Pancreas (tissue), 10 donors: ENCODE results near the gene RNF114. TPM values are rescaled to one million over a fixed set of nuclear protein-coding genes. Genes with fewer than 3 reads are reported as not detected.
A peak's percentile ranks its signal among the peaks of the same experiment; 100 is the strongest.

Experiments
- ATAC-seq, 4 donors: fragments of 200-7000 bp; cut with Tn5 transposase; one replicate each; pipeline versions ENCODE4 v1.8.0 to v1.9.1; 2020; ENCODE audit warnings: mild to moderate bottlenecking in 4 of 4, moderate library complexity in 4 of 4
- DNase-seq, 6 donors: peaks; one replicate each; pipeline ENCODE4 v3.0.0-alpha.2; 2020
- FAIRE-seq: peaks from 2 replicates; lab custom pipeline; 2012; peaks lifted over from hg19 to GRCh38; lab: Jason Lieb, UNC
- H3K27ac ChIP-seq, 4 donors: fragments of 200-600 bp; sonication (generic); 1 replicate in 3 of 4; 2 replicates in 1 of 4; pipeline versions ENCODE4 v1.5.0 to v1.8.0; 2020
- H3K27me3 ChIP-seq, 4 donors: fragments of 200-600 bp; one replicate each; pipeline ENCODE4 v1.8.0; 2021
- H3K36me3 ChIP-seq, 3 donors: fragments of 200-600 bp; sonication (generic) in 1 of 3; one replicate each; pipeline versions ENCODE4 v1.5.0 to v1.8.0; 2020 to 2021
- H3K4me1 ChIP-seq, 3 donors: fragments of 200-600 bp; one replicate each; pipeline ENCODE4 v1.8.0; 2021
- H3K4me3 ChIP-seq, 4 donors: fragments of 200-600 bp; sonication (generic) in 2 of 4; one replicate each; pipeline versions ENCODE4 v1.5.0 to v1.8.0; 2020 to 2021
- H3K9me3 ChIP-seq, 4 donors: fragments of 200-600 bp; one replicate each; pipeline ENCODE4 v1.8.0; 2021
- WGBS, 2 donors: extraction: QIAGEN DNeasy Blood & Tissue Kit; methylation state at CpG; one replicate each; pipeline ENCODE4 v1.1.7; 2013; 5-methylcytosine and 5-hydroxymethylcytosine counted together
- intact Hi-C, 3 donors: fragments of 100-400 bp; cut with DNase I; formaldehyde crosslinking; loops; one replicate each; pipeline versions ENCODE4 v1.11.1 to v1.14.2; 2022
- polyA plus RNA-seq, 2 donors: library from polyadenylated mRNA; stranded (reverse); fragments of 200-250 nt; gene quantifications; one replicate each; pipeline ENCODE4 v1.2.3, GENCODE V29; 2013
- total RNA-seq, 6 donors: library from RNA; stranded (reverse); fragmentation: NEBNext Ultra II Directional in 4 of 6; extraction: Animal tissue kit (Norgen Biotek cat#: 25700) in 4 of 6; gene quantifications; one replicate each; pipeline versions ENCODE4 v1.2.1 to v1.2.4, GENCODE V29; 2021 to 2023
- TF ChIP-seq, protein P1 (sequence below), 4 donors: fragments of 200-600 bp; sonication (generic) in 3 of 4; IDR thresholded peaks; one replicate each; pipeline versions ENCODE4 v1.5.0 to v1.8.0; 2021; ENCODE audit warnings: antibody characterized with exemption in 4 of 4
- donor health status: healthy with polysubstance abuse.
- donor health status: DM: no; HTN: no; CAD: no; lungs with moderate emphysema.
- donor health status: DM: no; HTN: no; CAD: no.
- donor health status: control.
- donor health status: control.
- donor health status: Bipolar disorder and iron deficiency.
- donor health status: DM: yes; HTN: yes; CAD: no.
- donor health status: DM: no; HTN: no; CAD: no.
- donor health status: DM: no; HTN: no; CAD: no.
- donor health status: DM: yes; HTN: yes; CAD: no.

RNF114 gene
- total and polyA plus RNA-seq, 8 donors = 33.3 to 61.9 (median 44.0) TPM

GRCh38 chr20:49907405-49908257 is 28.6 kb upstream of the RNF114 start:
- Histone ChIP-seq H3K36me3 (peaks cover 3 to 32% (median 32%) of the 10 kb centered on the region in 3 donors), H3K4me3 (no peak overlapping the region), H3K9me3 (no peaks in the 10 kb centered on the region), H3K4me1 (peaks cover 0 to 7% (median 4%) of the 10 kb centered on the region in 3 donors), H3K27me3 (no peaks in the 10 kb centered on the region), H3K27ac (no peak overlapping the region)
- 91 to 92% methylated on average over 19 of the region's 19 CpGs for WGBS, 2 donors
- TF ChIP-seq, protein P1, sequence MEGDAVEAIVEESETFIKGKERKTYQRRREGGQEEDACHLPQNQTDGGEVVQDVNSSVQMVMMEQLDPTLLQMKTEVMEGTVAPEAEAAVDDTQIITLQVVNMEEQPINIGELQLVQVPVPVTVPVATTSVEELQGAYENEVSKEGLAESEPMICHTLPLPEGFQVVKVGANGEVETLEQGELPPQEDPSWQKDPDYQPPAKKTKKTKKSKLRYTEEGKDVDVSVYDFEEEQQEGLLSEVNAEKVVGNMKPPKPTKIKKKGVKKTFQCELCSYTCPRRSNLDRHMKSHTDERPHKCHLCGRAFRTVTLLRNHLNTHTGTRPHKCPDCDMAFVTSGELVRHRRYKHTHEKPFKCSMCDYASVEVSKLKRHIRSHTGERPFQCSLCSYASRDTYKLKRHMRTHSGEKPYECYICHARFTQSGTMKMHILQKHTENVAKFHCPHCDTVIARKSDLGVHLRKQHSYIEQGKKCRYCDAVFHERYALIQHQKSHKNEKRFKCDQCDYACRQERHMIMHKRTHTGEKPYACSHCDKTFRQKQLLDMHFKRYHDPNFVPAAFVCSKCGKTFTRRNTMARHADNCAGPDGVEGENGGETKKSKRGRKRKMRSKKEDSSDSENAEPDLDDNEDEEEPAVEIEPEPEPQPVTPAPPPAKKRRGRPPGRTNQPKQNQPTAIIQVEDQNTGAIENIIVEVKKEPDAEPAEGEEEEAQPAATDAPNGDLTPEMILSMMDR (IDR thresholded peaks at IDR 0.05) = no peak
- FAIRE-seq (no peak), DNase-seq (no peak), ATAC-seq (no peak)
- intact Hi-C loops = no loop called here

- Histone ChIP-seq H3K36me3 (peaks cover 3 to 32% (median 32%) of the 10 kb centered on the region in 3 donors), H3K27me3 (no peaks in the 10 kb centered on the region), H3K4me1 (peaks cover 0 to 10% (median 4%) of the 10 kb centered on the region in 3 donors), H3K27ac (no peak overlapping the region), H3K9me3 (no peaks in the 10 kb centered on the region), H3K4me3 (no peak overlapping the region)
- intact Hi-C loops = no loop called here
- 93% methylated on average over 11 of the region's 11 CpGs for WGBS, 2 donors
- ATAC-seq (no peak), DNase-seq (peak in 1 of 6 donors; percentile 37), FAIRE-seq (no peak)
- TF ChIP-seq, protein P1 (IDR thresholded peaks at IDR 0.05) = no peak
Observed at GRCh38 chr20:49908258-49908565, 28.0 kb upstream of the RNF114 start.

GRCh38 chr20:49909499-49910339 is 26.5 kb upstream of the RNF114 start:
- FAIRE-seq (no peak), ATAC-seq (peak; percentile 36 to 77 (median 55)), DNase-seq (peak in 2 of 6 donors; percentile 54)
- no peaks in the 10 kb centered on the region for H3K9me3 ChIP-seq
- no peak overlapping the region for H3K4me3 ChIP-seq
- TF ChIP-seq, protein P1 (IDR thresholded peaks at IDR 0.05) = no peak
- 38 to 40% methylated on average over 28 of the region's 28 CpGs for WGBS, 2 donors
- no peaks in the 10 kb centered on the region for H3K27me3 ChIP-seq
- H3K27ac ChIP-seq = peak overlapping the region in 1 of 4 donors; percentile 16
- peaks cover 0 to 16% (median 14%) of the 10 kb centered on the region in 3 donors for H3K4me1 ChIP-seq
- intact Hi-C loops = no loop called here
- peaks cover 3 to 29% (median 25%) of the 10 kb centered on the region in 3 donors for H3K36me3 ChIP-seq

GRCh38 chr20:49910340-49910706 is 25.9 kb upstream of the RNF114 start:
- Histone ChIP-seq H3K4me1 (peaks cover 0 to 16% (median 15%) of the 10 kb centered on the region in 3 donors), H3K27ac (peak overlapping the region in 1 of 4 donors; percentile 16), H3K36me3 (peaks cover 3 to 24% (median 19%) of the 10 kb centered on the region in 3 donors), H3K27me3 (no peaks in the 10 kb centered on the region), H3K4me3 (no peak overlapping the region), H3K9me3 (no peaks in the 10 kb centered on the region)
- intact Hi-C loops = no loop called here
- FAIRE-seq (no peak), DNase-seq (peak in 1 of 6 donors; percentile 27), ATAC-seq (no peak)
- WGBS, 2 donors = 41 to 65% methylated on average over 4 of the region's 4 CpGs
- TF ChIP-seq, protein P1 (IDR thresholded peaks at IDR 0.05) = no peak
